ENCODE data around the gene TMEM161B.

GRCh38 chr5:88190106-88190834 lies 78.4 kb downstream of the TMEM161B start:
- TF ChIP-seq CTCF (IDR thresholded peaks at IDR 0.05; ENCODE audit: insufficient read depth, low read length) (no peak), POLR2AphosphoS5 (IDR thresholded peaks at IDR 0.05; ENCODE audit: low read depth) (no peak), GABPA (IDR thresholded peaks at IDR 0.05; ENCODE audit: low read depth) (no peak), REST (IDR thresholded peaks at IDR 0.05; ENCODE audit: insufficient replicate concordance, low read depth) (no peak)

All from HL-60 (cell line).